Epithelial cell of prostate (primary cell): ENCODE data around the gene CCDC178.
"Not testable (repeated sequence)": the region's sequence is repeated elsewhere in the genome, so short reads cannot be mapped to it uniquely, and the experiment has no call there.

ENCODE experiments used
- DNase-seq: peaks from one replicate; pipeline ENCODE4 v3.0.0-alpha.2; 2011; ENCODE audit warnings: low read depth, low spot score
- H3K27ac ChIP-seq: fragments of 450-650 bp; 2 replicates; pipeline ENCODE4 v1.5.1; 2017; ENCODE audit warnings: mild to moderate bottlenecking

Gene CCDC178

GRCh38 chr18:33239298-33239697 lies 201.2 kb downstream of the CCDC178 start:
- no peak overlapping the region for H3K27ac ChIP-seq
- no peak for DNase-seq

DNA sequence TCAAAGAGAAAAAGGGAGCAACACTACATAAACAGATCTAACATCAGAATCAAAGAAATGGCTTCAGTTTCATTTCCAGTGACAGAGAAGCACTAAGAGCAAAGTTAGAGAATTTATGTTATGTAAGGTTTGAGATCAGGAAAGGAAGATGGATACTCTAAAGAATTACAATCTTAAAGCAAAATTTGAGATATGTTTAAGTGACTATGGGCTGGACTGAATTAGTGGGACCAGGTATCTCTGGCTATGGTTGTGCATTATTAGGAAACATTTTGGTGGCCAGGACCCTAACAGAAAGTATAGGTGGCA lies 208.2 kb downstream of the CCDC178 start:
- no peak overlapping the region for H3K27ac ChIP-seq

DNA sequence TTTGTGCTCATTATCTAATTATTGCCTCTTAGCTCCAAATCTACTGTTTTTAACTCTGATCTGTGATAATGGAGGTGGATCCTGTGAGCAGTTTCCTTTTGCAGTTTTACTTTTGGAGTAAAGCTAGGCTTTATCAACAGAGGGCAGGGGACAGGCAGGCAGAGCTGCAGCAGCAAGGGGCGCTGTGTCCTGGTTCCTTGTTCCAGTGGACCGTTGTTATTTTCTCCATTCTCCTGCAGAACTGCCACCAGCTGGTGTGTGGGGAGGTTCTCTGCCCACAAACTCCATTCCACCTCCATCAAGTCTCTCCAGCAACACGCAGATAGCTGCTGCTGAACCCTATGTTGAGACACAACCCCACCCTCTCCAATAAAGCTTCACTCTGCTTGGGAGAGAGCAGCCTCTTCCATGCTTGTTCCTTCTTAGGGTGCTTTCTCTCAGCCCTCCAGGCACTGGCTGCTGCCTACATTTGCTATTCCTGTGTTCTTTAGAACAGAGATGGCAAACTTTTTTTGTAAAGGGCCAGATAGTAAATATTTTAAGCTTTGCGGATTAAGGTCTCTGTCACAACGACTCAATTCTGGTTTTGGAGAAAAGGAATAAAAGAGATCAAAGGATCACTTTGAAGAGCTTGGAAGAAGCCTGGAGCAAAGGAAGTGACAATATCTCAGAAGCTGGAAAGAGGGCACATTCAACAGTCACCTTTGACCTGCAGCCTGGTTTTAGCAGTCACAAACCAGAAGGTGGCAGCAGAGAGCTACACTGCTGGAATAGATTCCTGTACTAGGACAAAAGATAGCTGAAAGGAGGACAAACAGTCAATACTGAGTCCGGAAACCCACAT lies 208.8 kb downstream of the CCDC178 start:
- DNase-seq: peak; percentile 2
- no peak overlapping the region for H3K27ac ChIP-seq

More for the DNA sequence above, 208.2 kb downstream of the CCDC178 start:
- no peak for DNase-seq

- peak; percentile 79 for DNase-seq
- H3K27ac ChIP-seq: peak overlapping the region; percentile 38
Observed at GRCh38 chr18:33212363-33212762, 228.2 kb downstream of the CCDC178 start.

- DNase-seq: no peak
- H3K27ac ChIP-seq: no peak overlapping the region
Observed at GRCh38 chr18:33210575-33211189, 229.8 kb downstream of the CCDC178 start.

DNA sequence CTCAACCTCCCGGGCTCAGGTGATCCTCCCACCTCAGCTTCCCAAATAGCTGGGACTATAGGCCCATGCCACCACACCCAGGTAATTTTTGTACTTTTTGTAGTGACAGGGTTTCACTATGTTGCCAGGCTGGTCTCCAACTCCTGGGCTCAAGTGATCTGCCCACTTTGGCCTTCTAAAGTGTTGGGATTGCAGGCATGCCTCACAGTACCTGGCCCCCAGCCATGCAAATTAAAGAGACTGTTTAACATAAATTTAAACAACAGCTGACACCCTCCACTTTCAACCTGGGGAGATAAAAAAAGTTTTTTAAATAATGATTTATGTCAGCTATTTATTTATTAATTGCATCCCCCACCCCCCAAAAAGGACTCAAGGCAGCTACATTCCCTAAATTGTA lies 234.7 kb downstream of the CCDC178 start:
- H3K27ac ChIP-seq: no peak overlapping the region
- DNase-seq: no peak

GRCh38 chr18:33201509-33201926 lies 239.0 kb downstream of the CCDC178 start:
- DNase-seq: no peak
- H3K27ac ChIP-seq: no peak overlapping the region

DNA sequence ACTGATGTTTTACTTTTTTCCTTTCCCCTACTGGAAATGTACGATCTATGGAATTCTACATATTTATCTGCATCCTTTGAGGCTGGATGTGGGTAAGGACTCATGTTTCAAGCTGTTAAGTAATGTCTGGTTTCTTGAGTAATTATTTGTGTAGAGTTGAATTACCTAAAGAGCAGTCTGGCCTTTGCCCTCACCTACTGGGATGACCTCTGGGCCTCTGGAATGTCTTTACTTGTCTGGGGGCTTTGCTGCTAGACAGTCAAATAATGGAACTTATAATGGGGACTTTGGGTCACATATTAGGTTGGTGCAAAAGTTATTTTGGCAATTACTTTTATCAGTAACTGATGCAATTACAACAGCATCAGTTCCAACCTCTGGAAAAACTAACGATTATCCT lies 244.7 kb downstream of the CCDC178 start:
- DNase-seq: no peak
- H3K27ac ChIP-seq: no peak overlapping the region

DNA sequence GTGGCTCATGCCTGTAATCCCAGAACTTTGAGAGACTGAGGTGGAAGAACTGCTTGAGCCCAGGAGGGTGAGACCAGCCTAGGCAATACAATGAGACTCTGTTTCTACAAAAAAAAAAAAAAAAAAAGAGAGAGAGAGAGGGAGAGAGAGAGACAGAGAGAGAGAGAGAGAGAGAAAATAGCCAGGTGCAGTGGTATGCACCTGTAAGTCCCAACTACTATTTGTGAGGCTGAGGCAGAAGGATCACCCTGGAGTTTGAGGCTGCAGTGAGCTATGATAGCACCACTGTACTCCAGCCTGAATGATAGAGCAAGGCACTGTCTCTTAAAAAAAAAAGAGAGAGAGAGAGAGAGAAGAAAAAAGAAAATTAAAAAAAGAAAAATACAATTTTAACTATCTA lies 245.7 kb downstream of the CCDC178 start:
- DNase-seq: no peak
- no peak overlapping the region for H3K27ac ChIP-seq

DNA sequence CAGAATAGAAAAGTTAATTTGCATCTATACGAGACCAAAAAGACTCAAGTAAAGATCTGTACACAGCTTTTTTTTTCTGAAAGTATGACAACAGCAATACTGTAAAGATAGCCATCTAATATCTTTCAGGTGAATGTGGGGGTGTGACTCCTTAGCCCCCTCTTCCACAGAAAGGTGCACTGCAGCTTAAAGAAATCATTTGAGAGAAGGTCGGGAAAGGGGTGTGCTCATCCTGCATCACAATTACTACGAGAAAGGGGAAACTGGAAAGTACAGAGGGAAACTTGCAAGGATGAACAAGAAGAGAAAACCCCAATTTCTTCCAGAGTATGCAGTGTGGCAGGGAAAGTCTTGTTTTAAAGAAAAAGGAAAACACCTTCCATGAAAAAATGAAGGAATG lies 255.6 kb downstream of the CCDC178 start:
- no peak overlapping the region for H3K27ac ChIP-seq
- DNase-seq: no peak

DNA sequence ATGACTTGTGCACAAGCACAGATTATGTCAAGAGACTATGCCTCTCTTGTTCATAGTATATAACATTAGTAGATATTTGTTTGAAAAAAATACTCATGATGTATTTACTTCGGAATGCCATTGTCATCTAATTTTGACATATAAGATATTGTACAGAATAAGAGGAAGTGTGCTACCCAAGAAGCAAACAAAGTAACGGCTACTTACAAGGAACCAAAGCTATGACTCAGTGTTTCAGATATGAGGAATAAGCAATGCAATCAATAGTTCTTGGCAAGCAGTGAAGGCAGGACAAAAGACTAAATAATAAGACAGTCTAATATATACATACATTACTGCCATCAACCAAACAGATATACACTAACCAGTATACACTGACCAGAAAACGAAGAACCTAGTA lies 256.3 kb downstream of the CCDC178 start:
- H3K27ac ChIP-seq: no peak overlapping the region
- DNase-seq: peak; percentile 40

DNA sequence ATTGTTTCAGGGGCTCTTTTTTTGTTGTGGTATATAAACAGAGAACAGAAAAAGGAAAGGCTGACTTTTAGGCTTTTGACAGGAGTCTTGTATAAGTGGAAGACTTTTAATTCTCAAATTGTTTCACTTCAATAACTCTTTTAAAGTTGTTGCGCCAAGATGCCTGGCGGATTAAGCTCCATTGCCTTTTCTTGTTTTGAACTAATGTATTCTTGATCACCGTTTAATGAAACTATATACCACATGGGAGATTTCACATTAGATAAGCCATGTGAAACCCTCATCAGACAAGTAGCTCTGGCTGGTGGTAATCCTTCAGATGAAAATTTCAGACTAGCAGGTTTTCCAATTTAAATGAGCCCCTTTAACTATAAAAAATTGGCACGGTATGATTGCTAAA lies 257.4 kb downstream of the CCDC178 start:
- no peak overlapping the region for H3K27ac ChIP-seq

GRCh38 chr18:33181016-33181415 lies 259.5 kb downstream of the CCDC178 start:
- no peak for DNase-seq
- no peak overlapping the region for H3K27ac ChIP-seq

More for the DNA sequence above, 257.4 kb downstream of the CCDC178 start:
- DNase-seq: no peak

- H3K27ac ChIP-seq: no peak overlapping the region
- DNase-seq: no peak
Observed at GRCh38 chr18:33169218-33169617, 271.3 kb downstream of the CCDC178 start.

DNA sequence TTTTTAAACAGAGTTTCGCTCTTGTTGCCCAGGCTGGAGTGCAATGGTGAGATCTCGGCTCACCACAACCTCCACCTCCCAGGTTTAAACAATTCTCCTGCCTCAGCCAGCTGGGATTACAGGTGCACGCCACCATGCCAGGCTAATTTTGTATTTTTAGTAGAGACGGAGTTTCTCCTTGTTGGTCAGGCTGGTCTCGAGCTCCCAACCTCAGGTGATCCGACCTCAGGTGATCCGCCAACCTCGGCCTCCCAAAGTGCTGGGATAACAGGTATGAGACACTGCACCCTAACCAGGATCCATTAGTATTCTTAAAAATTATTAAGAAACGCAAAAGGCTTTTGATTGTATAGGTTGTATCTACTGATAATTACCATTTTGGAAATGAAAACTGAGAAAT lies 276.4 kb downstream of the CCDC178 start:
- not testable (repeated sequence) for DNase-seq, H3K27ac ChIP-seq

DNA sequence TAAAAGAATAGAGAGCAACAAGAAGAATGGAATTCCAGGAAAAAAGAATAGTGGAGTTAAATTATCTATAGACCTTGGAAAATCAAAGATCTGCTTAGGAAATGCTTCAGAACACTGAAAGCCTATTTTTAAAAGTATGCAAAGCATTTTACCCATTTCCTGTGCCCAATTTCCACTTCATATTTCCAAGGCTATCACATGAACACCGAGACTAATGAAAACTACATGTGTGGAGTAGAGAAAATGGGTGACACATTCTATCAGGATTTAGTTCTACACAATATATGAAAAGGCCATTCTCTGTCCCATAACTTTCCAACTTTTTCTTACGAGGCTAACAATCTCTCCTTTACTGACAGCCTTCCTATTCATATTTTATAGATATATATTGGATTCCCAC lies 279.4 kb downstream of the CCDC178 start:
- no peak for DNase-seq
- no peak overlapping the region for H3K27ac ChIP-seq

DNA sequence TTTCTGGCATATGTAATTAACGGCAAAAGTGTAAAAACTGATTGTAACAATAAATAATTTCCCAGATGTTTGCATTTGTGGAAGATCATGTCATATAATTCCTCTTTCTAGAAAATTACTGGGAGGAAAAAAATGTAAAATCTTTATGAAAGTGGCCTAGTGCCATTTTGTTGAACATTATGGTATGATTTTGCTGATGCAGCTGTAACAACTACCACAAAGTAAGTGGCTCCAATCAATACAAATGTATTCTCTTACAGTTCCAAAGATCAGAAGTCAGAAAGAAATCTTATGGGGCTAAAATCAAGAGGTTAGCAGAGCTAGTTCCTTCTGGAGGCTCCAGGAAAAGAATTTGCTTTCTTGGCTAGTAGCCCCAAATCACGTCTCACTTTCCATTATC lies 281.4 kb downstream of the CCDC178 start:
- no peak overlapping the region for H3K27ac ChIP-seq
- no peak for DNase-seq

GRCh38 chr18:33157893-33158292 lies 282.6 kb downstream of the CCDC178 start:
- no peak for DNase-seq
- H3K27ac ChIP-seq: no peak overlapping the region

GRCh38 chr18:33156906-33157470 lies 283.5 kb downstream of the CCDC178 start:
- DNase-seq: no peak
- no peak overlapping the region for H3K27ac ChIP-seq

- no peak overlapping the region for H3K27ac ChIP-seq
- no peak for DNase-seq
Observed at GRCh38 chr18:33154049-33154448, 286.5 kb downstream of the CCDC178 start.

DNA sequence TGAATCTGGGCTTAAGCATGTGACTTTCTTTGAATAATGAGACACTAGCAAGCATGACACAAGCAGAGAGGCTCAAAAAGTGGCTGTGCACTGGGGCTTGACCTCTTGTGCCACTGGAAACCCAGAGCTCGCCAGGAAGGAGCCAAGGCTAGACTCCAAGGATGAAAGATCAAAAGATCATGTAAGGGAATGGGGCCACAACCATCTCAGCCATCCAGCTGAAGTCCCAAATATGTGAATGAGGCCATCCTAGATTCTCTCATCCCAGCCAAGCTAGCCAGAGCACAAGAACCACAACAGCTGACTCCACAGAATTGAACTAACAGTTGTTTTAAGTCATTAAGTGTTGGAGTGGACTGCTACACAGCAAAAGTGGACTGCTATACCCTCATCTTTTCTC lies 288.1 kb downstream of the CCDC178 start:
- H3K27ac ChIP-seq: no peak overlapping the region
- DNase-seq: no peak

DNA sequence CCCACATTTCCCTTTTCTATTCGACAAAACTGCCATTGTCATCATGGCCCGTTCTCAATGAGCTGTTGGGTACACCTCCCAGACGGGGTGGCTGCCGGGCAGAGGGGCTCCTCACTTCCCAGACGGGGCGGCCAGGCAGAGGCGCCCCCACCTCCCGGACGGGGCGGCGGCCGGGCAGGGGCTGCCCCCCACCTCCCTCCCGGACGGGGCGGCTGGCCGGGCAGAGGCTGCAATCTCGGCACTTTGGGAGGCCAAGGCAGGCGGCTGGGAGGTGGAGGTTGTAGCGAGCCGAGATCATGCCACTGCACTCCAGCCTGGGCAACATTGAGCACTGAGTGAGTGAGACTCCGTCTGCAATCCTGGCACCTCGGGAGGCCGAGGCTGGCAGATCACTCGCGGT lies 292.7 kb downstream of the CCDC178 start:
- not testable (repeated sequence) for H3K27ac ChIP-seq, DNase-seq
